GM21619 (cell line): Measurements from ENCODE around the gene XKR8.

Experiments used
- ATAC-seq: cut with Tn5 transposase; IDR thresholded peaks from one replicate; pipeline ENCODE4 v1.9.1; 2021; ENCODE audit not compliant: unreplicated experiment

XKR8 gene, protein sequence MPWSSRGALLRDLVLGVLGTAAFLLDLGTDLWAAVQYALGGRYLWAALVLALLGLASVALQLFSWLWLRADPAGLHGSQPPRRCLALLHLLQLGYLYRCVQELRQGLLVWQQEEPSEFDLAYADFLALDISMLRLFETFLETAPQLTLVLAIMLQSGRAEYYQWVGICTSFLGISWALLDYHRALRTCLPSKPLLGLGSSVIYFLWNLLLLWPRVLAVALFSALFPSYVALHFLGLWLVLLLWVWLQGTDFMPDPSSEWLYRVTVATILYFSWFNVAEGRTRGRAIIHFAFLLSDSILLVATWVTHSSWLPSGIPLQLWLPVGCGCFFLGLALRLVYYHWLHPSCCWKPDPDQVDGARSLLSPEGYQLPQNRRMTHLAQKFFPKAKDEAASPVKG

DNA sequence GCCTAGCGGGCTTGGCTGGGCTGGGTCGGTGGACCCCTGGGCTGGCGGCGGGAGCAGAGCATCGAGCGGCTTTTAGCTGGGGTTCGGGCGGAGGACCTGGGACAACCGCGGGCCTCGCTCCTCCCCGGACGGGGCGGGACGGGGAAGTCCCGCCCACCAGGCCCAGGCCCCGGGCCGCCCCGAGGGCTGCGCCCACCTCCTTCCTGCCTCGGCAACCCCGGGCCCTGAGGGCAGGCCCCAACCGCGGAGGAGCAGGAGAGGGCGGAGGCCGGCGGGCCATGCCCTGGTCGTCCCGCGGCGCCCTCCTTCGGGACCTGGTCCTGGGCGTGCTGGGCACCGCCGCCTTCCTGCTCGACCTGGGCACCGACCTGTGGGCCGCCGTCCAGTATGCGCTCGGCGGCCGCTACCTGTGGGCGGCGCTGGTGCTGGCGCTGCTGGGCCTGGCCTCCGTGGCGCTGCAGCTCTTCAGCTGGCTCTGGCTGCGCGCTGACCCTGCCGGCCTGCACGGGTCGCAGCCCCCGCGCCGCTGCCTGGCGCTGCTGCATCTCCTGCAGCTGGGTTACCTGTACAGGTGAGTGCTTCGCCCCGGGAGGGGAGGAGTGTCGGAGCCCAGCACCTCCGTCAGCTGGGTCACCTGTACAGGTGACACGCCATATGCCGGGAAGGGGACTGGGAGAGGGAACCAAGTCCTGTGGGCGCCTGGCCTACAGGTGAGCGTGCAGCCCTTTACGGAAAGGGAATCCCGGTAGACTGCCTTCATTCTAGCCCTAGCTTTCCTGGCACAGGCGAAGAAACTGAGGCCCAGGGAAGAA, at the start of gene XKR8:
Gene XKR8 (plus strand): TSS at position 182 of the 812 bp plus-strand sequence. CDS start 97 bp downstream, at position 279.
- peak; percentile 86 for ATAC-seq

DNA sequence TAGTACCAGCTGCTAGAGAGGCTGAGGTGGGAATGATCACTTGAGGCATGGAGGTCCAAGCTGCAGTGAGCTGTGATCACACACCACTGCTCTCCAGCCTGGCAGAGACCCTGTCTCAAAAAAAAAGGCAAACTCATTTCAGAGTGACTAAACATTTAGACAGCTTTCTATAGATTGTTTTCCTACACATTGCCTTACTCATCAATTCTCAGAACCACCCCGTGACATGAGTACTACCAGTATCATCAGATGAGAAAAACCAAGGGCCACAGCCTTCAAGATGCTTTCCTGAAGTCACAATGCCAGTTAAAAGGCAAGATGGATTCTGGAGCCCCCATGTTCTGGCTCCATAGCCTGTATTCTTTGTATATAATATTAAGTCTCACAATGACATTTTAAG, 47.3 kb upstream of the XKR8 start:
- no peak for ATAC-seq

DNA sequence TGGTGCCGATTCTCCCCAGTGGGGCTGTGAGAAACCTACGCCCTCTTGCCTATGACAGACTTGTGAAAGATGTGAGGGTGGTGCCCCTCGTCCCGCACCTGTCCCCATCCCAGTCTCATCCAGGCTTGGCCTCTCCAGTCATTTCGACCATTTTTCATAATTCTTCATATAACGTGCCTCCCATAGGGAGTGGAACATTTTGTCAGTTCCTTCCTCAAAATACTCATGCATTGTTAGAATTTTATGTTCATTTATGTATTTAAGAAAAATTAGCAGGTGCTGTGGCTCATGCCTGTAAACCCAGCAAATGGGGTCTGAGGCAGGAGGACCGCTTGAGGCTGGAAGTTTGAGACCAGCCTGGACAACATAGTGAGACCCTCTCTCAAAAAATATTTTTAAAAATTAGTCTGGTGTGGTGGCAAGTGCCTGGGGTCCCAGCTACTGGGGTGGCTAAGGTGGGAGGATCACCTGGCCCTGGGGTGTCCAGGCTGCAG, 44.6 kb upstream of the XKR8 start:
- ATAC-seq, result no peak

DNA sequence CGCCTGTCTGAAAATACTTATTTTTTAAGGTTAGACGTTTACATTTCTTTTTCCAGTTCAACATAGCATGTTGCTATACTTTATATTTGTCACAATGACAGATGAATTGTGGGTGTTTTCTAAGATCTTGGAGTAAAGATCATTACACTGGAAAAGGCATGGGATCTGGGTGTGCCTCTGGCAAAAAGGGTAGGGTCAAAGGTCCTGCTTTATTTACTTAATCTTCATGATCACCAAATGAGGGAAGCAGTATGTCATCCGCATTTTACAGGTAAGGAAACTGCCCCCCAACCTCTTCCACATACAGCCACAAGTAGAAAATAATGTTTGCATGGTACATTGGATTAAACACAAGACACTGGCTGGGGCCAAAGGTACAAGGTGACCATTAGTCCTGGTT, 37.5 kb upstream of the XKR8 start:
- no peak for ATAC-seq

DNA sequence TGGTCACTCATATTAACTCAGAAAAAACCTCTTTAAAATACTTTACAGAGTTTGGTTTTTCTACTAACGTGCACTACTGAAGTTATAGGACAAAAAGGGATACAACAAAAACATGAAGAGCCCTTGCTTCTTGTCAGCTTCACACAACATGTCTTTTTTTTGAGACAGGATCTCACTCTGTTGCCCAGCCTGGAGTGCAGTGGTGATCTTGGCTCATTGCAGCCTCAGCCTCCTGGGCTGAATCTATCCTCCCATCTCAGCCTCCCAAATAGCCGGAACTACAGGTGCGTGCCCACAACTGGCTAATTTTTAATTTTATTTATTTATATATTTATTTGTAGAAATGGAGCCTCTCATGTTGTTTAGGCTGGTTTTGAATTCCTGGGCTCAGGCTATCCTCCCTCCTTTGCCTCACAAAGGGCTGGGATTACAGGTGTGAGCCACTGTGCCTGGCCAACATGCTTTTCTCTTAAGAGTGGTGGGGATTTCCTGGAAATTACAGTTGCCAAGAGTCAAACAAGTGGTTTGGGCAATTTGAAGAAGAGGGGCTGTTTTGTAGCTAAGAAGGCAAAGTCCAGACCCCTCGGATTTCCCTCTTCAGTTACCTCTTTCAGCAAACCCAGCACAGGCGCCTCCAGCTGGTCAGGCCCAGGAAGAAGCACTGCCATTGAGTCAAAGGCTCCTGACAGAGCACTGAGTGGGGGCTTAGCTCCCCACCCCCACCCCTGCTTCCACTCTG, 31.4 kb upstream of the XKR8 start:
- ATAC-seq, result no peak

DNA sequence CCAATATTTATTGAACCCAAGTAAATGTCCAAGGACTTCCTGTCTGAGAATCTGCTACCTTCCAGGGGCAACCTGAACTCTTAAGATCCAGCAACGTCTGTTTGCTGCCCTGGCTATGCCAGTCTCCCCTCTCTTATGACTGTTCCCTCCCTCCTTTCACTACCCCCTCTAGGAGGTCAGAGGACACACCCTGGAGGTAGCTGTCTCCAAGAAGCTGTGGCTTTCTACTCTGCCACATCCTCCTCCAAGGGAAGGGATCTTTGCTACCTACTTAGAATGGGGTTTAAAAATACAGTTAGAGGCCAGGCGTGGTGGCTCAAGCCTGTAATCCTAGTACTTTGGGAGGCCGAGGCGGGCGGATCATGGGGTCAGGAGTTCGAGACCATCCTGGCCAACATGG, 28.6 kb upstream of the XKR8 start:
- ATAC-seq, result no peak

DNA sequence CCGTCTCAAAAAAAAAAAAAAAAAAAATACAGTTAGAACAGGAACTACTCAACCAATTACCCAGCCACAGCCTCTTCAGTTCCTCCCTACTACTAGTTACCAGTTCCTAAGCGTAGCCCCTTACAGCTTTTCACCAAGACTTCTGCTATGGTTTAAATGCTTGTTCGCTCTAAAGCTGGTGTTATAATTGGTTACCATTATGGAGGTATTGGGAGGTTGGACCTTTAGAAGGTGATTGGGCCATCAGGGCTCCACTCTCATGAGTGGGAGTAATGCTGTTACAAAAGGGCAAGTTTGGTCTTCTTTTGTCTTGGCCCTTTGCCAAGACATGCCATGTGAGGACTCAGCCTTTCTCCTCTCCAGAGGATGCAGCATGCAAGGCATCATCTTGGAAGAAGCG, 28.0 kb upstream of the XKR8 start:
- ATAC-seq, result no peak

DNA sequence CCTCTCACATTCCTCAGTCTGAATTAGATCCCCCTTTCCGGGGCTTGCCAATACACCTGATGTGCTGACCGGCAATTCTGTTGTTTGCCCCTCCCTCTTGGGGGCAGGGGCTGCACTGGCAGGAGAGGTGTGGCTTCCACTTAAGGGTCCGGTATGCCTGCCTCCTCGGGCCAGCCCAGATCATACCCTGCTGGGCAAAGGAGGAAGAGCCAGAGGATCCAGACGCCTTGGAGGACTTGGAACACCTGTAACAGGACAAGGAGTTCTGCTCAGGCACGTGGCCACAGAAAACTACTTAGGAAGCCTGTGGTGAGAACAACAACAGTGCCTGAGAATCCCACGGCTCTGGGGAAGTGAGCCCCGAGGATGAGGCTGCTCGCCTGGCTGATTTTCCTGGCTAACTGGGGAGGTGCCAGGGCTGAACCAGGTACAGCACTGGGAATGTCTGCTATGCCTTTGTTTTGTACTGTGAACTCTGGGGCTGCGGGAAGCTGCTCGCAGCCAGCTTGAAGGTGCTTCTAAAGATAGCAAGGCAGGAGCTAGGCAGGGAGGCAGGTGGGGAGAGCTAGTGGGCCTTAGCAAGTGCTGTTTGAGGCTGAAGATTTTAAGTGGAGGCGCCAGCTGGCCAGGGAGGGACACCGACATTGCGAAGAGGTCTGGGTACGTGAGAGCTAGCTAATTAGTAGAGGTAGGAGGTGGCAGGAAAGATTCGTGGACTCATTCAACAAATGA, 24.8 kb upstream of the XKR8 start, which contains the start of gene SMPDL3B:
Gene SMPDL3B (plus strand): TSS at position 183 of the 732 bp plus-strand sequence. CDS start 184 bp downstream, at position 367.
- ATAC-seq, result no peak

DNA sequence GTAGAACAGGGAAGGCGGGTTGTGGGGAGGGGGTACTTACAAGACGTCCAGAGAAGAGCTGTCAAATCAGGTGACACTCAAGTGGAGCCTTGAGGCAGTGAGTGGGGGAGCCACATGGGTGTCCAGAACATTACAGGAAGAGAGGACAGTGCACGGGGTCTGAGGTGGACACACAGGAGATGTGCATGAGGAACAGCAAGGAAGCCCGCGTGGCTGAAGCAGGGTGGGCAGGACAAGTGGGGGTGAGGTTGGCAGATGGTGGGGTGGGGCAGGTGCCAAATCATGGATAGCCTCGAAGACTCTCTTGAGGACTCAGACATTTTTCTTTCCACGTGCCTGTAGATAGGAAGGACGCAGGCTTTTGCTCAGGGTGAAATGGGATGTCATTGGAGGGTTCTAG, 24.1 kb upstream of the XKR8 start:
- no peak for ATAC-seq

DNA sequence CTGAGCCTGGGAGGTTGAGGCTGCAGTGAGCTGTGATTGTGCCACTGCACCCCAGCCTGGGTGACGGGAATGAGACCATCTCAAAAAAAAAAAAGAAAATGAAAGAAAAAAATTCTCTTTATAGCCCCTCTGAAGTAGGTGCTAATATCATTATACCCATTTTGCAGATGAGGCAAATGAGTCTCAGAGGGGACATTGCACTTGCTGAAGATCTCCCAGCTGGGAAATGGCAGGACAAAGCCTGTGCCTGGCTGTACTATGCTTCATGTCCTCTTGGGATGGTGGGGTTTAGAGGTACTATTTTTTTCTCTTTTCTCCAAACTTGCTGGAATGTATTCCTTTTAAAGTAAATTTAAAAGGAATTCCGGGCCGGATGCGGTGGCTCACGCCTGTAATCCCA, 23.4 kb upstream of the XKR8 start:
- no peak for ATAC-seq

DNA sequence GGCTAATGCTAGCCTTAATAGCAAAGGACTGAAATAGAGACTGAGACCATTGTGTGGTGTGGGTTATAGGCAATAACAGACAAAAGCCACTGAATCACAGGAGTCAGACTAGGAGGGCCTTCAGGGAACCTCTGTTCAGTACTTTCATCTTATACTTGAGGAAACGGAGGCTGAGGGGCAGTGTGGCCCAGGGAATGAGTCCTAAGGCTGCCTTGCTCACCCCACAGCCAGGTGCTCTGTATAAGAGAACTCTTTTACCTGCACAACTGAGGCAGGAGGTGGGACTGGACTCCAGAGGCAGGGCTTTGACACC, 22.3 kb upstream of the XKR8 start:
- ATAC-seq, result no peak

DNA sequence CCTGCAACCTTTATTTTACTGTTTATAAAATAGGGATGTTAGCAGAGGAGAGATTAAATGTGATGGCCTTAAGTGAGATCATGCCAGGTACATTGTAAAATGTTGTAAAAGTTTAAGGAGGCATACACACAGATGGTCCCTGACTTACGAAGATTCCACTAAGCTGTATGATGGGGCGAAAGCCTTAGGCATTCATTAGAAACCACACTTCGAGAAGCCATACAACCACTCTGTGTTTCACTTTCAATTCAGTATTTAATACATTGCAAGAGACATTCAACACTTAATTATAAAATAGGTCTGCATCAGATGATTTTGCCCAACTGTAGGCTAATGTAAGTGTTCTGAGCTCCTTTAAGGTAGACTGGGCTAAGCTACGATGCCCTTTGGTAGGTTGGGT, 21.3 kb upstream of the XKR8 start:
- ATAC-seq, result no peak

DNA sequence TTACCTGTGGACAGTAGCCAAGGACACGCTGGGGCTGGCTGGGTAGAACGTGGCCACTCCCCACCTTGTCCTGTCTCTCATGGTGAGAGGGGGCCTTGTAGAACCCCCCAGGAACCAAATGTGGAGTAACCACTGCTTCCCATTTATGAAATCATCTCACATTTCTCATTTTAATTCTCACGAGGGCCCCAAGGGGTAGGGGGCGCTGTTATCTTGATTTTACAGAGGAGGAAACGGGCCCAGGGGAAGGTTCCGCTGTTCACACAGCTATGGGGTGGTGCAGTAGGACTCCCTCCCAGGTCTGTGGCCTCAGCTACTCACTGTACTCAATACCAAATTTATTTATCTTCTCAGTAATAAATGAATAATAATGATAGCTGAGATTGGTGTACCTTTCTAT, 19.5 kb upstream of the XKR8 start:
- no peak for ATAC-seq

DNA sequence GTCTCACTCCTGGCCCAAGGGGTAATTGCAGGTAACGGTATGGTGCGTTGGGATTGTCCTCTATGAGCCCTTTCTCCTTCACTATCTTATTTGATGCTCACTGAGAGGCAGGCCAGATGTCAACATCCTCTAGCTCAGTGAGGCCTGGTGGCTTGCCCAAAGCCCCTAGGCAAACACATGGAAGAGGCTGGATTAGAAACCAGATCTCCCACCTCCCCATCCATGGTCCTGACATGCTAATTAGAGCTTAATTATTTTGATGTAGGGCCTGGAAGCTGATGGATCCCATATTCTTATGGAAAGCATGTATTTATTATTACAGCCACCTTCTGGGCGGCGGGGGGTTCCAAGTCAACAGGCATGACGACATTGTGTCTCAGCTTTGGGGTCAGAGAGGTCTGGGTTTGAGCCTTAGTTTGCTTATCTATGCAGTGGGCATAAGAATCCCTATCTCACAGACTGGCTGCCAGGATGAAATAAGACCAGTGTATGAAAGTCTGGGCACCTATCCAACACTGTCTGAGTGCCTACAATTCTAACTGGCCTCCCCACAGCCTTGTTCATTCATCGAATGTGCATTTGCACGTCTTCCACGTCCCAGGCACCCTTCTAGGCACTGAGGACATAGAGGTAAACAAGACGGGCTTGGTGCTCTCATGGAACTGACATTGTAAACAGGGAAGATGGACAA, 18.8 kb upstream of the XKR8 start:
- no peak for ATAC-seq

DNA sequence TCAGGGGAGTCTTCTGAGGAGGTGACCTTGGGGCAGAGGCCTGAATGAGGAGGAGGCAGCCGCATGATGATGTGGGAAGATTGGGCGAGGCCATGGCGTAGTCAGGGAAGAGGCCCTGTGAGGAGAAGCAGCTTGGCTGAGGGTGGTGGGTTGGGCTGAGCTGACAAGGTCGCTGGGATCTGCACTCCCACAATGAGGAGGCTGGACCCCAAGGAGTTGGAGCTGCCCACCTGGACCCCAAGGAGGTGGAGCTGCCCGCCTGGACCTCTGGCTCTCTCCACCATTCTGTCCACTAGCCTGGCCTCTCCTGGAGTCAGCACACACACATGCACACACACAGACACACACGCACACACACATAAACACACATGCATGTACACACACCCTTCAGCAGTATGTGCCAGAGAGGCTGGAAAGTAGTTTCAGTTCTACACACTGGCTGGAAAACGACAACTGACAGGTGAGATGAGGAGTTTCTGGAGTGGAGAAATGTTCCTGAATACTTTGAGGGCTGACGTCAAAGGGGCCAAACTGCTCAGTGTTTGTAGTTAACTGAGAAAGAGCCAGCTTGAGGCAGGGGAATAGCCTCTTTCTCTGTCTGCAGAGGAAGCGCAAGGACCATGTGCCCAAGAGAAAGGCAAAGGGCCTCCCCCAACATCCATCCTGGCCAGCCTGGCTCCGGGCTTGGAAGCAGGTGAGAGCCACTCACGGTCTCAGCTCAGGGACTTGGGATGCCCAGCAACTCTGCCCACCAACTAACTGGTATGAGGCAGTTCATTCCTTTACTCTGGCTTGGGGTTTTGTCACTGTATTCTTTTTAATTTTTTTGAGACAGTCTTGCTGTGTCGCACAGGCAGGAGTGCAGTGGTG, 17.9 kb upstream of the XKR8 start:
- ATAC-seq, result no peak

DNA sequence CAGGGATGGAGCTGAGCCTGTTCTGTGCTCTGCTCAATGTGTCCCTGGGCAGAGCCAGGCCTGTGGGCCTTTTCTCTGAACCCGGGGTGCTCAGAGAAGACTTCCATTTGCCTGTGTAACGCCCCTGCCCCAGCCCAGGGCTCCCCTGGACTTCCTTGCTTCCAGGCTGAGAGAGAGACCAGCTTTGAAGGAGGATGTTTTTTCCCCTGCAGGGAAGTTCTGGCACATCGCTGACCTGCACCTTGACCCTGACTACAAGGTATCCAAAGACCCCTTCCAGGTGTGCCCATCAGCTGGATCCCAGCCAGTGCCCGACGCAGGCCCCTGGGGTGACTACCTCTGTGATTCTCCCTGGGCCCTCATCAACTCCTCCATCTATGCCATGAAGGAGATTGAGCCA, 14.8 kb upstream of the XKR8 start:
- no peak for ATAC-seq

DNA sequence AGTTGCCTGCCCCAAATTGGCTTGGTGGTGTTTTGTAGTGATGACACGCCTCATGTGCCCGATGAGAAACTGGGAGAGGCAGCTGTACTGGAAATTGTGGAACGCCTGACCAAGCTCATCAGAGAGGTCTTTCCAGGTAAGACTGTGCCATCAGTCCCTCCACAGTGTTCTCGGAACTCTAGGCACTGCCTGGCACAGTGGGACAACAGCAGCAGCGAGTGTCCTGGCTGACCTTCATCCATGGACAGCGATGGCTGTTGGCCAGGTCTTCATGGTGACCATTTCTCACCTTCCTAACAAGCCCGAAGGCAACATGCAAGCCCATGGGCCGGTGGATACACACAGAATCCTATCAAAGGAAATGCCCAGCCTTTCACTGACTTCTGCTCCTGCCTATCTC, 10.7 kb upstream of the XKR8 start:
- no peak for ATAC-seq

DNA sequence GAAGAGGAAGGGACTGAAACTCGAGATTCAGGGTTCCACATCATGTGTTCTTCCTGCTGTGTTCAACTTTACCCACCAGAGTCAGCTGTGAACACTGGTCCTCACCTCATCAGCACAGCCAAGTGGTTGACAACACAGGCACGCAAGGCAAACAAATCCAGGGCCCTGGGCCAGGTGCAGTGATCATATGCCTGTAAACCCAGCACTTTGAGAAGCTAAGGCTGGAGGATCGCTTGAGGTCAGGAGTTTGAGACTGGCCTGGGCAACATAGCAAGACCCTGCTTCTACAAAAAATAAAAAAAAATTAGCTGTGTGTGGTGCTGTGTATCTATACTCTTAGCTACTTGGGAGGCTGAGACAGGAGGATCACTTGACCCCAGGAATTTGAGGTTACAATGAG, 8.4 kb upstream of the XKR8 start:
- no peak for ATAC-seq

DNA sequence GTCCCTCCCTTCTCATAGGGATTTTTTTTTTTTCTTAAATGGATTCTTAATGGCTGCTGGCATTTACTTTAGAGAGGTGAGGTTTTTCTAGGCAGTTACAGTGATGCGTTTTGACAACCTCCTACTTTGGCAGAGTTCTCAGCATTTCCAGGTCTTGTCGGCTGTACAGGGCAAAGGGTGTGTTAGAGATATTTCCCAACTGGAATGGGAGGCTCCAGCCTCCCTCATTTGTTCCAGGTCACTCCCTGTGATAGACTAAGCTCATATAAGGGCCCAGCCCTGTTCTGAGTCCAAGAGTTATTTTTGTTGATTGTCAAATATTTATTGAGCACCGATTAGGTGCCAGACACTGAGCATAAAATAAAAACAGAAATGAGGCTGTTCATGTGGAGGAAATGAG, 7.6 kb upstream of the XKR8 start:
- no peak for ATAC-seq
